ENCODE results near the gene ZBTB45. TPM values are rescaled to one million over a fixed set of nuclear protein-coding genes. Genes with fewer than 3 reads are reported as not detected.

Gene ZBTB45
- total RNA-seq, 4 donors from 2014 or later, result 7.4 to 21.6 (median 14.3) TPM

- Histone ChIP-seq H3K27me3 (no peaks in the 10 kb centered on the region), H3K4me3 (no peak overlapping the region), H3K36me3 (peaks cover 0 to 62% (median 0%) of the 10 kb centered on the region in 3 donors), H3K9me3 (no peaks in the 10 kb centered on the region), H3K27ac (no peak overlapping the region), H3K4me1 (peaks cover 0 to 31% (median 28%) of the 10 kb centered on the region in 4 donors)
- DNase-seq, result no peak
- no peak for TF ChIP-seq CTCF (IDR thresholded peaks at IDR 0.05)
- no peak for TF ChIP-seq POLR2A (IDR thresholded peaks at IDR 0.05)
Measured at GRCh38 chr19:58549664-58550361, 30.2 kb upstream of the ZBTB45 start.

GRCh38 chr19:58548859-58549663, 29.5 kb upstream of the ZBTB45 start:
- DNase-seq, result no peak
- H3K27ac ChIP-seq, result no peak overlapping the region
- H3K27me3 ChIP-seq, result no peaks in the 10 kb centered on the region
- H3K4me3 ChIP-seq, result no peak overlapping the region
- TF ChIP-seq CTCF (IDR thresholded peaks at IDR 0.05) (no peak), POLR2A (IDR thresholded peaks at IDR 0.05) (no peak)
- H3K4me1 ChIP-seq, result peaks cover 0 to 28% (median 25%) of the 10 kb centered on the region in 4 donors
- no peaks in the 10 kb centered on the region for H3K9me3 ChIP-seq
- H3K36me3 ChIP-seq, result peaks cover 0 to 62% (median 0%) of the 10 kb centered on the region in 3 donors

DNA sequence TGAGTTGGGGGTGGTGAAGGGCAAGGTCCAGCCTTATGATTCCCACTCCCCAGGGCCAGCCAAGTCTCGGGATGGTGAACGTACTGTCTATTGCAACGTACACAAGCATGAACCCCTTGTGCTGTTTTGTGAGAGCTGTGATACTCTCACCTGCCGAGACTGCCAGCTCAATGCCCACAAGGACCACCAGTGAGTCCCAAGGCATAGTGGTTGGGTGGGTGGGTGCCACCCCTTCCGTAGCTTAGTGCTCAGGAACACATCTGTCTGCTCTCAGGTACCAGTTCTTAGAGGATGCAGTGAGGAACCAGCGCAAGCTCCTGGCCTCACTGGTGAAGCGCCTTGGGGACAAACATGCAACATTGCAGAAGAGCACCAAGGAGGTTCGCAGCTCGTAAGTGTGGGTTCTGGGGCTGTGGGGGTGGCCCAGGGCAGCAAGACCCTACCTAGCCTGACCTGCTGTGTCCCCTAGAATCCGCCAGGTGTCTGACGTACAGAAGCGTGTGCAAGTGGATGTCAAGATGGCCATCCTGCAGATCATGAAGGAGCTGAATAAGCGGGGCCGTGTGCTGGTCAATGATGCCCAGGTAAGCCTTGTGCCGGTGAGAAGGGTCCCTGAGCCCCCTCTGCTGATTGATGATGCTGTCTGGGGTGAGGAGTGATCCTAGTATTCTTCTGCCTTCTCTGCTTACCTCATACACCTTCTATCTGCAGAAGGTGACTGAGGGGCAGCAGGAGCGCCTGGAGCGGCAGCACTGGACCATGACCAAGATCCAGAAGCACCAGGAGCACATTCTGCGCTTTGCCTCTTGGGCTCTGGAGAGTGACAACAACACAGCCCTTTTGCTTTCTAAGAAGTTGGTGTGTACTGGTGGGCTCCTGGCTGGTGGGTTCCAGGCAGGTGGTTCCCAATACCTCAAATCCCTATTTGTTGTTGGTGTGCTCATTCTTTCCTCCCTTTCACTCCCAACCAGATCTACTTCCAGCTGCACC, 28.0 kb upstream of the ZBTB45 start:
- no peak overlapping the region for H3K4me3 ChIP-seq
- TF ChIP-seq POLR2A (IDR thresholded peaks at IDR 0.05) (no peak), CTCF (IDR thresholded peaks at IDR 0.05) (no peak)
- H3K4me1 ChIP-seq, result peaks cover 0 to 21% (median 18%) of the 10 kb centered on the region in 4 donors
- no peak overlapping the region for H3K27ac ChIP-seq
- no peak for DNase-seq
- H3K36me3 ChIP-seq, result peaks cover 0 to 57% (median 0%) of the 10 kb centered on the region in 3 donors
- no peaks in the 10 kb centered on the region for H3K27me3 ChIP-seq
- no peaks in the 10 kb centered on the region for H3K9me3 ChIP-seq

GRCh38 chr19:58546019-58546530, 26.5 kb upstream of the ZBTB45 start:
- H3K4me3 ChIP-seq, result peak overlapping the region in 3 of 4 donors; percentile 89 to 99 (median 96)

More at GRCh38 chr19:58546019-58546530, 26.5 kb upstream of the ZBTB45 start:
- peak overlapping the region in 1 of 4 donors; percentile 91 for H3K27ac ChIP-seq
- peaks cover 0 to 21% (median 18%) of the 10 kb centered on the region in 4 donors for H3K4me1 ChIP-seq
- H3K36me3 ChIP-seq, result peaks cover 0 to 42% (median 0%) of the 10 kb centered on the region in 3 donors
- TF ChIP-seq POLR2A (IDR thresholded peaks at IDR 0.05) (no peak), CTCF (IDR thresholded peaks at IDR 0.05) (no peak)
- no peaks in the 10 kb centered on the region for H3K9me3 ChIP-seq
- DNase-seq, result no peak
- H3K27me3 ChIP-seq, result no peaks in the 10 kb centered on the region
